NCI-H1930 (cell line): ENCODE results near the gene TMEM121B.

Source experiments
- DNase-seq, 2 experiments: peaks; one replicate each; lab custom pipeline; 2025; lab: John Stamatoyannopoulos, UW

TMEM121B gene

GRCh38 chr22:17087498-17088131 lies 33.5 kb downstream of the TMEM121B start:
- DNase-seq = no peak

- DNase-seq = no peak
Measured at GRCh38 chr22:17086788-17087497, 34.2 kb downstream of the TMEM121B start.

- DNase-seq = no peak
Measured at GRCh38 chr22:17086296-17086695, 34.9 kb downstream of the TMEM121B start.

DNA sequence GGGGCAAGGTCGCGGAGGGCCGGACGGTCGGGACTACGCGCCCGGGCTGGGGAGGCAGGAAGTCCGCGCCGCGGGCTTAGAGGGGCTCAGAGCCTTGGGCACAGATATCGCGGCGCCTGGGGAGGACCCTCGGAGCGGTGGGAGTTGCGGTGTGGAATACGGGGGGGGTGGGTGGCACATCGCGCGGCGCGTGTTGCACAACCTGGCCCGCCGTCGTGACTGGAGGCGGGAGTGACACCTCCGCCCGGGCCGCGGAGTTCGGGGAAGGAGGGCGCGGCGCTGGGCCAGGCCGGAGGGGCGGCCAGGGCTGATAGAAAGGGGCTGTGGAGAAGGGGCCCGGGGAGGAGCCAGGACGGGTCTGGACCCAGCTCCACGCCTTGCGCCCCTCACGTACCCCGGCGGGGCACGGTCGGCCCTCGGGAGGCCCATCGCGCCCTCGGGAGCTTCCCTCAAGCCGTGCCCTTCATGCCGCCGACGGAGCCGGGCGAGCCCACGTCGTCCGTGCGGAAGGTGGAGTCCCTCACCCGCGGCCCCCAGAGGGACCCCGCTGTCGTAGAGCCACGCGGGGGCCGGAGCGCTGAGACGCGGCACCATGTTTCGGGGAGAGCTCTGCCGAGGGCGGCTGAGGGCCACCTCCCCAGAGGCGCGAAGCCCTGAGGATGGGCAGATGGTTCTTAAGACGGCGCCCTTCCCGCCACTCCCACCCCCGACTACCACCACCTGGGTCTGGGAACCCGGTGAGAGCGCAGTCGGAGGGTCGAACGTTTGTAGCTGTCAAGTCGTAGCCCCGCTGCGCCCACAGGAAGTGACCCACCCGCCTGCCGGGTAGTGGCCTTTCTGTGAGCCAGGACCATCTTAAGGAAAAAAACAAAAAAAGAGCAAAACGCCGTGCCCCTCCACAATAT lies 35.6 kb downstream of the TMEM121B start:
- no peak for DNase-seq

DNA sequence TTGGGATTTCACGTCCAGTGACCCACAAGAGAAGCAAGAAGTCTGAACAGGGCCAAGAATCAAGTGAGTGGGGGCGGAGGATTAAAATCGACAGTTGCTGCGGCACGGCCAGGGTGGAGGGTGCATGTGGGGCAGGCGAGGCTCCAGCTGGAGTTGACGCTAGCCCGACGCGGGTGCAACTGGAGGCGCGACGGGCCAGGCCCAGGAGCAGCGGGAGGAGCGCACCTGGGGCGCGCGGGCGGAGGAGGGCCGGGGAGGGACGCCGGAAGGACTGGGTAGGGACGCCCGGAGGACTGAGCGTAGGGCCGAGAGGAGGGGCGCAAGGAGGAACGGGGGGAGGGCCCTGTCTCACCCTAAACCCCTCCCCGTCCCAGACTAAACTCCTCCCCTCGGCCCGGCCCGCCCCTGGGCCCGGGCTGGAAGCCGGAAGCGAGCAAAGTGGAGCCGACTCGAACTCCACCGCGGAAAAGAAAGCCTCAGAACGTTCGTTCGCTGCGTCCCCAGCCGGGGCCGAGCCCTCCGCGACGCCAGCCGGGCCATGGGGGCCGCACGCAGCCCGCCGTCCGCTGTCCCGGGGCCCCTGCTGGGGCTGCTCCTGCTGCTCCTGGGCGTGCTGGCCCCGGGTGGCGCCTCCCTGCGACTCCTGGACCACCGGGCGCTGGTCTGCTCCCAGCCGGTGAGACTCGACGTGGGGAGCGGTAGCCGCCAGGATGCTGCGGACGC lies 36.4 kb downstream of the TMEM121B start, which contains the start of gene IL17RA:
TSS of gene IL17RA (plus strand) at position 447 of the 723 bp plus-strand sequence. CDS start at position 539, 92 bp downstream.
- peak; percentile 65 to 66 for DNase-seq

DNA sequence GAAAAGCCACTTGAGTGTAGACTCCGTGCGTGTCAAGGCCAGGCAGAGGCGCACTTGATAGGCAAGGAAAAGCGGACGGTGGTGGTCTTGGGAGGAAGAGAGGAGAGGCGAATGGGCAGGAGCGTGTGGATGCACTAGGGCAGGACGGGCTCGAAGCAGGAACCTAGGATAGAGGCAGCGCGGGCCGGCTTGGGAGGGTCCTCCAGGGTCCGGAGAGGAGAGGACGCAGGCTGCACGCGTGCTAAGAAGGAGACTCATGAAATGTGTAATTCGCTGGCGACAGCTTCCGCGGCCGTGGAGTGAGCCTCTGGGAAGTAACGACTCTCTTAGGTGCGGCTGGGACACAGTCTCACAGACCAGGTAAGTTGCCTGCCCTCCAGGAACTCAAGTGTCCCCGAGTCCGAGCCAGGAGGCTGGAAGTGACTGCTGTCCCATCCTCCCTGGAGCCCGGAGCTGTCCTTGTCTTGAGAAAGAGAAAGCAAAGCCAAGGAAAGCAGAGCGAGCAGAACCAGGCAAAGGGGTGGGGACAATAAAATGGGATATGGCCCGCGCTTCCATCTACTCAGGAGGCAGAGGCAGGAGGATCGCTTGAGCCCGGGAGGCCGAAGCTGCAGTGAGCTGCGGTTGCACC lies 37.2 kb downstream of the TMEM121B start:
- no peak for DNase-seq

GRCh38 chr22:17083255-17083654 lies 37.9 kb downstream of the TMEM121B start:
- DNase-seq = no peak

- no peak for DNase-seq
Measured at GRCh38 chr22:17079572-17079971, 41.6 kb downstream of the TMEM121B start.

- DNase-seq = no peak
Measured at GRCh38 chr22:17077255-17077654, 43.9 kb downstream of the TMEM121B start.

DNA sequence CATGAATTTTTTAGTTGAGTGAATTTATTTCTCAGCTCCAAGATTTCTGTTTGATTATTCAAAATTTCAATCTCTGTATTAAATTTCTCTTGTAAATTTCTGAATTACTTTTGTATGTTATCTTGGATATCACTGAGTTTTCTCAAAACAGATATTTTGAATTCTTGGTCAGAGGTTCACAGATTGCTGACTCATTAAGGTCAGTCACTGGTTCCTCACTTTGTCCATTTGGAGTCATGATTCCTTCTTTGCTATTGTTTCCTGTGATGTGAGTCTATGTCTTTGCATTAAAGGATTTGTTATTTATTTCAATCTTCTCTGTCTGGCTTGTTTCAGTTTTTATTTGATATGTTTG lies 46.5 kb downstream of the TMEM121B start:
- no peak for DNase-seq

DNA sequence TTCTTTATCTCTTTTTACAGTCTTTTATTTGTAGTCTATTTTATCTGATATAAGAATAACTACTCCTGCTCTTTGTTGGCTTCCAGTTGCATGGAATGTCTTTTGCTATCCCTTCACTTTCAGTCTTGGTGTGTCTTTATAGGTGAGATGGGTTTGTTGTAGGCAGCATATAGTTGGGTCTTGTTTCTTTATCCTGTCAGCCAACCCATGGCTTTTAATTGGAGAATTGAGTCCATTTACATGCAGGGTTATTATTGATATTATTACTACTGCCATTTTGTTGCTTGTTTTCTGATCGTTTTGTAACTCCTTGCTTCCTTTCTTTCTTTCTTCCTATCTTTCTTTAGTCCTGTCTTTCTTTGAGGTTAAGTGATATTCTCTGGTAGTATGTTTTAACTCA lies 48.3 kb downstream of the TMEM121B start:
- DNase-seq = no peak
